HG02610 (cell line): Measurements from ENCODE around the gene VPS37B.

Source experiments
- ATAC-seq: cut with Tn5 transposase; IDR thresholded peaks from one replicate; pipeline ENCODE4 v1.9.1; 2021; ENCODE audit warnings: mild to moderate bottlenecking, moderate library complexity; ENCODE audit not compliant: unreplicated experiment

The VPS37B gene

GRCh38 chr12:122855071-122855829, 40.7 kb downstream of the VPS37B start:
- no peak for ATAC-seq

- no peak for ATAC-seq
These were observed 41.4 kb downstream of the VPS37B start for GRCh38 chr12:122854554-122854953.

GRCh38 chr12:122853582-122854245, 42.2 kb downstream of the VPS37B start:
- no peak for ATAC-seq

GRCh38 chr12:122852336-122853275, 43.3 kb downstream of the VPS37B start:
- no peak for ATAC-seq

- no peak for ATAC-seq
These were observed 44.1 kb downstream of the VPS37B start for GRCh38 chr12:122851820-122852219.

- ATAC-seq, result no peak
These were observed 45.1 kb downstream of the VPS37B start for GRCh38 chr12:122850695-122851350.

GRCh38 chr12:122850048-122850445, 45.9 kb downstream of the VPS37B start:
- ATAC-seq, result no peak

- no peak for ATAC-seq
These were observed 46.4 kb downstream of the VPS37B start for GRCh38 chr12:122849352-122850047.

GRCh38 chr12:122848471-122849351, 47.2 kb downstream of the VPS37B start:
- no peak for ATAC-seq

- ATAC-seq, result no peak
These were observed 48.0 kb downstream of the VPS37B start for GRCh38 chr12:122847921-122848421.

GRCh38 chr12:122847516-122847836, 48.4 kb downstream of the VPS37B start:
- ATAC-seq, result no peak

- no peak for ATAC-seq
These were observed 49.1 kb downstream of the VPS37B start for GRCh38 chr12:122846622-122847515.

GRCh38 chr12:122845865-122846621, 49.9 kb downstream of the VPS37B start:
- ATAC-seq, result no peak

GRCh38 chr12:122845041-122845864, 50.7 kb downstream of the VPS37B start:
- ATAC-seq, result no peak

GRCh38 chr12:122844366-122844971, 51.5 kb downstream of the VPS37B start:
- no peak for ATAC-seq

- ATAC-seq, result no peak
These were observed 52.5 kb downstream of the VPS37B start for GRCh38 chr12:122843455-122843854.
